ENCODE results near the gene BLM. TPM values are rescaled to one million over a fixed set of nuclear protein-coding genes. Genes with fewer than 3 reads are reported as not detected.

Gene BLM
- total and polyA plus RNA-seq, 2 of the 4 experiments (the other 2 are of a cell fraction), result 2.5 to 6.5 TPM

- H4K91ac ChIP-seq (ENCODE audit: insufficient read depth, low read depth, low read length), result no peak overlapping the region
- H3K18ac ChIP-seq (ENCODE audit: low read depth, low read length), result no peak overlapping the region
- no peaks in the 10 kb centered on the region for H3K4me1 ChIP-seq (ENCODE audit: control insufficient read depth, insufficient read depth, low read length)
- DNase-seq, result no peak
- H3K9ac ChIP-seq (ENCODE audit: low read depth, low read length), result no peak overlapping the region
- no peak overlapping the region for H3K4me3 ChIP-seq (ENCODE audit: insufficient read depth, low read depth, low read length)
- H3K14ac ChIP-seq (replicated peaks; ENCODE audit: low read depth, low read length), result no peak overlapping the region
- H3K79me1 ChIP-seq (ENCODE audit: low read depth in 1 of 2, low read length in 2 of 2), result no peaks in the 10 kb centered on the region
- H2BK120ac ChIP-seq (ENCODE audit: low read depth, low read length), result no peak overlapping the region
- no peak overlapping the region for H2BK20ac ChIP-seq (ENCODE audit: low read depth, low read length)
- H3K9me1 ChIP-seq (ENCODE audit: insufficient read depth, low read length), result no peaks in the 10 kb centered on the region
- H2AK9ac ChIP-seq (replicated peaks; ENCODE audit: low read depth, low read length, poor library complexity), result no peak overlapping the region
- in situ Hi-C loops (cut with MboI; ENCODE audit: low sequenced_read_pairs), result no loop called here
- POLR2A ChIA-PET (ENCODE audit: unreplicated experiment), result no interaction called here
- TF ChIP-seq USF2 (IDR thresholded peaks at IDR 0.05; ENCODE audit: low read depth, low read length), result no peak
- no peak overlapping the region for H3K27ac ChIP-seq (ENCODE audit: insufficient read depth, low read length)
- H3K56ac ChIP-seq (ENCODE audit: extremely low read depth, insufficient read depth, low read length), result no peak overlapping the region
- H3K4me2 ChIP-seq (ENCODE audit: low read depth, low read length), result no peak overlapping the region
- H4K8ac ChIP-seq (ENCODE audit: low read depth in 2 of 2, low read length in 2 of 2), result no peak overlapping the region
- intact Hi-C loops (cut with micrococcal nuclease), result no loop called here
- peaks cover 17% of the 10 kb centered on the region for H3K27me3 ChIP-seq (ENCODE audit: control insufficient read depth, insufficient read depth, low read length)
- H3K23ac ChIP-seq (ENCODE audit: low read depth, low read length), result no peak overlapping the region
- no peak overlapping the region for H2AK5ac ChIP-seq (ENCODE audit: low read depth, low read length)
- H2BK15ac ChIP-seq (ENCODE audit: low read depth, low read length), result no peak overlapping the region
- no peak overlapping the region for H4K5ac ChIP-seq (ENCODE audit: low read depth, low read length)
- no peak overlapping the region for H3K4ac ChIP-seq (ENCODE audit: low read depth, low read length)
- H4K20me1 ChIP-seq (ENCODE audit: insufficient read depth, low read length), result no peaks in the 10 kb centered on the region
- BruUV-seq (replicated peaks), result no TSS peak
- no peaks in the 10 kb centered on the region for H3K36me3 ChIP-seq (ENCODE audit: control insufficient read depth, insufficient read depth, low read length)
- dilution Hi-C loops (cut with HindIII; ENCODE audit: low sequenced_read_pairs, unreplicated experiment), result no loop called here
- CTCF ChIA-PET, result no interaction called here
- H3K9me3 ChIP-seq (ENCODE audit: control insufficient read depth, insufficient read depth, low read length), result no peaks in the 10 kb centered on the region
- H2BK5ac ChIP-seq (ENCODE audit: low read depth, low read length, poor library complexity, severe bottlenecking), result no peak overlapping the region
- no peak overlapping the region for H2AFZ ChIP-seq (replicated peaks; ENCODE audit: low read length, poor library complexity)
- no peak for ATAC-seq (ENCODE audit: low read depth)
- 100% methylated on average over 2 of the region's 7 CpGs; no CpG with 5 or more reads in 1 of the 2 experiments for WGBS, 2 experiments (ENCODE audit: extremely low coverage in 2 of 2, insufficient read length in 1 of 2)
Observed at GRCh38 chr15:90820481-90820880, 103.3 kb downstream of the BLM start.
